Common myeloid progenitor, CD34-positive (primary cell): ENCODE data around the gene CABLES2.
A peak's percentile ranks its signal among the peaks of the same experiment; 100 is the strongest.

Experiments used
- CTCF ChIA-PET: fragments of 350-600 bp; sonication (Branson Sonifier 250); formaldehyde crosslinking; loops from one replicate; lab custom pipeline; 2021; ENCODE audit warnings: antibody characterized with exemption; lab: Charles Lee
- POLR2A ChIA-PET: fragments of 350-600 bp; sonication (Branson Sonifier 250); formaldehyde crosslinking; loops from one replicate; lab custom pipeline; 2021; ENCODE audit warnings: antibody characterized with exemption; lab: Charles Lee
- DNase-seq, 3 donors: peaks; one replicate each; pipeline versions ENCODE4 v3.0.0 to v3.0.0-alpha.2; 2013
- H3K27ac ChIP-seq, 2 experiments: 1 replicate in 1 of 2; 2 replicates in 1 of 2; pipeline ENCODE4 v1.7.0; 2013; ENCODE audit warnings: inconsistent platforms in 2 of 2, low read length in 2 of 2, mild to moderate bottlenecking in 2 of 2, low read depth in 1 of 2, moderate library complexity in 1 of 2; ENCODE audit not compliant: severe bottlenecking in 2 of 2, insufficient read depth in 1 of 2, poor library complexity in 1 of 2
- H3K27me3 ChIP-seq, 5 experiments: replicated peaks in 2 of 5; 1 replicate in 3 of 5; 2 replicates in 2 of 5; pipeline versions ENCODE4 v1.6.1 to v1.7.0; 2013; ENCODE audit warnings: low read length in 4 of 5, mild to moderate bottlenecking in 2 of 5, moderate library complexity in 2 of 5, inconsistent platforms in 1 of 5; ENCODE audit not compliant: insufficient read depth in 5 of 5, control insufficient read depth in 4 of 5
- H3K36me3 ChIP-seq, 4 experiments: 1 replicate in 2 of 4; 2 replicates in 2 of 4; pipeline versions ENCODE4 v1.6.1 to v1.7.0; 2013; ENCODE audit warnings: low read length in 3 of 4, control low read depth in 1 of 4, mild to moderate bottlenecking in 1 of 4; ENCODE audit not compliant: control insufficient read depth in 4 of 4, insufficient read depth in 4 of 4
- H3K4me1 ChIP-seq, 4 experiments: 1 replicate in 3 of 4; 2 replicates in 1 of 4; pipeline versions ENCODE4 v1.6.1 to v1.7.1; 2013; ENCODE audit warnings: low read length in 3 of 4, mild to moderate bottlenecking in 3 of 4, control low read depth in 1 of 4, inconsistent platforms in 1 of 4, moderate library complexity in 1 of 4; ENCODE audit not compliant: control insufficient read depth in 4 of 4, insufficient read depth in 4 of 4; ENCODE audit errors: control extremely low read depth in 1 of 4
- H3K4me3 ChIP-seq, 7 experiments: 1 replicate in 4 of 7; 2 replicates in 3 of 7; pipeline versions ENCODE4 v1.5.1 to v1.7.0; 2013; ENCODE audit warnings: mild to moderate bottlenecking in 7 of 7, low read length in 6 of 7, moderate library complexity in 6 of 7, inconsistent platforms in 2 of 7, low read depth in 2 of 7, control low read depth in 1 of 7; ENCODE audit not compliant: insufficient read depth in 4 of 7, control insufficient read depth in 1 of 7; ENCODE audit errors: extremely low read depth in 1 of 7
- H3K9me3 ChIP-seq, 5 experiments: 1 replicate in 4 of 5; 2 replicates in 1 of 5; pipeline versions ENCODE4 v1.6.1 to v1.7.1; 2013; ENCODE audit warnings: low read length in 4 of 5, mild to moderate bottlenecking in 2 of 5, inconsistent platforms in 1 of 5, low read depth in 1 of 5, moderate library complexity in 1 of 5; ENCODE audit not compliant: control insufficient read depth in 4 of 5, insufficient read depth in 2 of 5; ENCODE audit errors: control extremely low read depth in 1 of 5
- WGBS: methylation state at CpG from one replicate; pipeline ENCODE4 v1.1.5; 2013; ENCODE audit not compliant: insufficient coverage; 5-methylcytosine and 5-hydroxymethylcytosine counted together

The CABLES2 gene

GRCh38 chr20:62411479-62412193, 4.6 kb upstream of the CABLES2 start:
- 88% methylated on average over 24 of the region's 24 CpGs for WGBS
- Histone ChIP-seq H3K27me3 (no peaks in the 10 kb centered on the region), H3K4me3 (no peak overlapping the region), H3K27ac (no peak overlapping the region), H3K36me3 (no peaks in the 10 kb centered on the region), H3K4me1 (peaks cover 0 to 21% (median 19%) of the 10 kb centered on the region in 4 experiments), H3K9me3 (no peaks in the 10 kb centered on the region)
- no peak for DNase-seq
- ChIA-PET CTCF (interaction anchor here (1.5 kb wide), 1 partner anchor 177 kb away, joined by 3 read pairs; no protein-coding TSS in a partner anchor), POLR2A (no interaction called here)

GRCh38 chr20:62410746-62411478, 3.8 kb upstream of the CABLES2 start:
- Histone ChIP-seq H3K4me3 (no peak overlapping the region), H3K27me3 (no peaks in the 10 kb centered on the region), H3K9me3 (no peaks in the 10 kb centered on the region), H3K36me3 (no peaks in the 10 kb centered on the region), H3K4me1 (peaks cover 0 to 29% (median 27%) of the 10 kb centered on the region in 4 experiments), H3K27ac (no peak overlapping the region)
- WGBS, result 93% methylated on average over 17 of the region's 19 CpGs
- POLR2A ChIA-PET, result interaction anchor here (0.6 kb wide), 1 partner anchor 289 kb away, joined by 3 read pairs; the partner anchor contains the start of gene LSM14B
- no peak for DNase-seq
- CTCF ChIA-PET, result interaction anchor here (0.7 to 2.0 kb wide), 12 partner anchors 8 to 218 kb away, joined by 3 to 7 read pairs (median 4); partner anchors contain the start of gene RPS21

GRCh38 chr20:62409931-62410745, 3.1 kb upstream of the CABLES2 start:
- CTCF ChIA-PET, result interaction anchor here (0.6 to 2.0 kb wide), 17 partner anchors 8 to 218 kb away, joined by 3 to 7 read pairs (median 3); partner anchors contain the start of gene RPS21
- Histone ChIP-seq H3K4me1 (peaks cover 0 to 34% (median 33%) of the 10 kb centered on the region in 4 experiments), H3K27ac (no peak overlapping the region), H3K9me3 (no peaks in the 10 kb centered on the region), H3K36me3 (no peaks in the 10 kb centered on the region), H3K4me3 (peak overlapping the region in 2 of 7 experiments; percentile 49 to 59), H3K27me3 (no peaks in the 10 kb centered on the region)
- POLR2A ChIA-PET, result interaction anchor here (0.6 to 0.7 kb wide), 2 partner anchors 76 to 288 kb away, joined by 3 to 6 read pairs; partner anchors contain the start of gene LSM14B
- WGBS, result 4% methylated on average over 25 of the region's 30 CpGs
- DNase-seq, result peak; percentile 72 to 86 (median 81)

GRCh38 chr20:62409086-62409853, 2.2 kb upstream of the CABLES2 start:
- no peaks in the 10 kb centered on the region for H3K36me3 ChIP-seq
- no peaks in the 10 kb centered on the region for H3K9me3 ChIP-seq
- H3K27ac ChIP-seq, result no peak overlapping the region
- peak overlapping the region in 1 of 7 experiments; percentile 19 for H3K4me3 ChIP-seq
- CTCF ChIA-PET, result interaction anchor here (0.6 to 2.0 kb wide), 14 partner anchors 9 to 207 kb away, joined by 3 to 7 read pairs (median 4); partner anchors contain the start of gene RPS21
- H3K27me3 ChIP-seq, result no peaks in the 10 kb centered on the region
- H3K4me1 ChIP-seq, result peaks cover 0 to 35% (median 34%) of the 10 kb centered on the region in 4 experiments
- no peak for DNase-seq
- 97% methylated on average over 12 of the region's 12 CpGs for WGBS
- POLR2A ChIA-PET, result no interaction called here

DNA sequence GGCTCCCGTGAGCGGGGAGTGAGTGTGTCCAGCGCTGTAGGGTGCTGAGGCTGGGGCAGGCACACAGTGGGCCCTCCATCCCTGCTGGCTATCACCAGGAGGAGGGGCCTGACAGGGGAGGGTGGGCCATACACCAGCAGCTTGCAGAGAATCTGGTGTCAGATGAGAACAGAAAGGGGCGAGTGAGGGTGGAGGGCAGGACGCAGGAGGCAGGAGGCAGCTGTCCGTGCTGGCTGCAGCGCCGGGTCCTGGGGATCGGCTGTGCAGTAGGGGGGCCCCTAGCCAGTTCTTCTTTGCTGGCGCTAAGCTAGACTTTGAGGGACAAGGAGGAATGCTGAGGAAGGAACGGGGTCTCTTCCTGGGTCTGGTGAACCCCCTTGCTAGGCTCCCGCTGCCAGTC, 1.6 kb upstream of the CABLES2 start:
- no peak for DNase-seq
- H3K9me3 ChIP-seq, result no peaks in the 10 kb centered on the region
- no peaks in the 10 kb centered on the region for H3K27me3 ChIP-seq
- H3K36me3 ChIP-seq, result no peaks in the 10 kb centered on the region
- ChIA-PET POLR2A (no interaction called here), CTCF (interaction anchor here (2.0 kb wide), 1 partner anchor 208 kb away, joined by 7 read pairs; no protein-coding TSS in a partner anchor)
- WGBS, result 97% methylated on average over 10 of the region's 12 CpGs
- H3K4me3 ChIP-seq, result no peak overlapping the region
- H3K4me1 ChIP-seq, result peaks cover 0 to 35% (median 34%) of the 10 kb centered on the region in 4 experiments
- H3K27ac ChIP-seq, result no peak overlapping the region

- H3K4me3 ChIP-seq, result peak overlapping the region in 1 of 7 experiments; percentile 59
- peaks cover 0 to 3% (median 0%) of the 10 kb centered on the region in 4 experiments for H3K36me3 ChIP-seq
- H3K4me1 ChIP-seq, result peaks cover 0 to 35% (median 34%) of the 10 kb centered on the region in 4 experiments
- H3K9me3 ChIP-seq, result no peaks in the 10 kb centered on the region
- no peaks in the 10 kb centered on the region for H3K27me3 ChIP-seq
- POLR2A ChIA-PET, result no interaction called here
- no peak overlapping the region for H3K27ac ChIP-seq
- 91% methylated on average over 14 of the region's 15 CpGs for WGBS
- no peak for DNase-seq
- CTCF ChIA-PET, result no interaction called here
These were observed 970 bp upstream of the CABLES2 start for GRCh38 chr20:62408055-62408454.
